Measurements from ENCODE around the gene ADCY10. TPM values are rescaled to one million over a fixed set of nuclear protein-coding genes. Genes with fewer than 3 reads are reported as not detected.
"Not testable (repeated sequence)": the region's sequence is repeated elsewhere in the genome, so short reads cannot be mapped to it uniquely, and the experiment has no call there.

ADCY10 gene
- total RNA-seq, 1 experiment from 2014 or later, result 0.46 TPM

DNA sequence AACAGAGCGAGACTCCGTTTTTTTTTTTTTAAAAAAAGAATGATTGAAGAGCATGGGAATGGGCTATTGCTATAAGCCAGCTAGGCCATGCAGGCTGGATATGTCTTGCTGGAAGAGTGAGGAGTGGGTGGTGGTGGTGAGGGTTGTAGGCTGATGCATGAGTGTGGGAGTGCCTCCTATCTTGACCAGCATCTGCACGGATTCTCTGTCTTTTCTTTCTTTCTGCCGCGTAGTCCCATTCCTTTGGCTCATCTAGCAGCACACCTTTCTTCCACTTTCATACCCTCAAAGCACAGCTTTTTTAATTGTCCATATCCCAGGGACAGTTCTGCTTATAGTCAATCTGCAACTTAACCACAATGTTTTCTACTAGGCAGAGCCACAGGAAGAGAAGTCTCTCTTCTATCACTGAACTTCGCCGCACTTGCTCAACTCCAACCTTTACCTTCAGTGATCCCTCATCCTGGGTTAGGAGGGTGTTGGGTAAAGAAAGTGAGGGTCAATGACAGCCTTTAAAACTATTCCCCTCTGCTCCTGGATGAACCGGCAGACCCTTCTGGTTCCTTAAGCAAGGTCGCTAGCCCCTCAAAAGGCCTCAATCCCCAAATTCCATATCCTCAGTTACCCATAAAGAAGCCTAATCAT lies 15.2 kb downstream of the ADCY10 start:
- ChIA-PET CTCF (no interaction called here), POLR2A (ENCODE audit: unreplicated experiment) (no interaction called here)
- Histone ChIP-seq H3K36me3 (ENCODE audit: low read depth) (no peaks in the 10 kb centered on the region), H4K20me1 (ENCODE audit: insufficient read depth) (no peaks in the 10 kb centered on the region), H3K27ac (no peak overlapping the region), H3K79me2 (ENCODE audit: low read depth) (no peaks in the 10 kb centered on the region), H3K27me3 (ENCODE audit: insufficient read depth, low read depth) (no peaks in the 10 kb centered on the region), H3K9me2 (ENCODE audit: insufficient read depth) (no peaks in the 10 kb centered on the region), H3K4me2 (no peak overlapping the region), H2AFZ (no peak overlapping the region), H3K4me3 (no peak overlapping the region), H3F3A (ENCODE audit: insufficient read depth, low read depth) (no peaks in the 10 kb centered on the region), H3K9me3 (ENCODE audit: insufficient read depth, low read depth) (no peaks in the 10 kb centered on the region), H3K4me1 (replicated peaks; ENCODE audit: insufficient read depth) (no peaks in the 10 kb centered on the region)
- no peak for DNase-seq
- no peak for TF ChIP-seq EZH2 (IDR thresholded peaks at IDR 0.05; ENCODE audit: low read depth)
- TF ChIP-seq, protein P1, sequence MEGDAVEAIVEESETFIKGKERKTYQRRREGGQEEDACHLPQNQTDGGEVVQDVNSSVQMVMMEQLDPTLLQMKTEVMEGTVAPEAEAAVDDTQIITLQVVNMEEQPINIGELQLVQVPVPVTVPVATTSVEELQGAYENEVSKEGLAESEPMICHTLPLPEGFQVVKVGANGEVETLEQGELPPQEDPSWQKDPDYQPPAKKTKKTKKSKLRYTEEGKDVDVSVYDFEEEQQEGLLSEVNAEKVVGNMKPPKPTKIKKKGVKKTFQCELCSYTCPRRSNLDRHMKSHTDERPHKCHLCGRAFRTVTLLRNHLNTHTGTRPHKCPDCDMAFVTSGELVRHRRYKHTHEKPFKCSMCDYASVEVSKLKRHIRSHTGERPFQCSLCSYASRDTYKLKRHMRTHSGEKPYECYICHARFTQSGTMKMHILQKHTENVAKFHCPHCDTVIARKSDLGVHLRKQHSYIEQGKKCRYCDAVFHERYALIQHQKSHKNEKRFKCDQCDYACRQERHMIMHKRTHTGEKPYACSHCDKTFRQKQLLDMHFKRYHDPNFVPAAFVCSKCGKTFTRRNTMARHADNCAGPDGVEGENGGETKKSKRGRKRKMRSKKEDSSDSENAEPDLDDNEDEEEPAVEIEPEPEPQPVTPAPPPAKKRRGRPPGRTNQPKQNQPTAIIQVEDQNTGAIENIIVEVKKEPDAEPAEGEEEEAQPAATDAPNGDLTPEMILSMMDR (conservative IDR thresholded peaks at IDR 0.05), result no peak
- intact Hi-C loops (cut with micrococcal nuclease; ENCODE audit: unreplicated experiment), result no loop called here
- no TSS peak for BruUV-seq (replicated peaks)

DNA sequence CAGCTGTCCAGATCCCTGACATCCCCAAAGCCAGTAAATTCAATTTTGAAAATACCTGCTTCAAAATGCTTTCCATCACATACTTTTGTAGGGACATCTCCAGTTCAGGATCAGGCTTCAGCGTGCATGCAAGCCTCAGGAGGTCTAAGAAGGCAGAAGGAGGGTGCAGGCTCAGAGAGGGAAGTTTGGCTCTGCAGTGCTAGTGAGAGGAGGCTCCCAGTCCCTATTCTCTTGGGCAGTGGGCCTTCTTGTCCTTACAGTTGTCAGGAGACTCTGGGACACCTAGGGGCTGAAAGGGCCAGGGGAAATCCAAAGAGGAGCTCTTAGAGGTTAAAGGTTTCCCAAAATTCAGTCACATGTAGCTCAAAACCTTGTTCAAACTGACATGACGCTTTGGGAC lies 20.1 kb downstream of the ADCY10 start:
- Histone ChIP-seq H3K4me3 (no peak overlapping the region), H3K4me2 (no peak overlapping the region), H3K4me1 (replicated peaks; ENCODE audit: insufficient read depth) (no peaks in the 10 kb centered on the region), H3K27me3 (ENCODE audit: insufficient read depth, low read depth) (no peaks in the 10 kb centered on the region), H2AFZ (no peak overlapping the region; the same call in 1 of the 2 replicates), H4K20me1 (ENCODE audit: insufficient read depth) (no peaks in the 10 kb centered on the region), H3K27ac (no peak overlapping the region), H3K9me3 (ENCODE audit: insufficient read depth, low read depth) (no peaks in the 10 kb centered on the region), H3K9me2 (ENCODE audit: insufficient read depth) (no peaks in the 10 kb centered on the region), H3K79me2 (ENCODE audit: low read depth) (no peaks in the 10 kb centered on the region), H3F3A (ENCODE audit: insufficient read depth, low read depth) (no peaks in the 10 kb centered on the region), H3K36me3 (ENCODE audit: low read depth) (no peaks in the 10 kb centered on the region)
- TF ChIP-seq, protein P1 (conservative IDR thresholded peaks at IDR 0.05), result no peak
- no peak for TF ChIP-seq EZH2 (IDR thresholded peaks at IDR 0.05; ENCODE audit: low read depth)
- ChIA-PET CTCF (no interaction called here), POLR2A (ENCODE audit: unreplicated experiment) (no interaction called here)
- intact Hi-C loops (cut with micrococcal nuclease; ENCODE audit: unreplicated experiment), result no loop called here
- no TSS peak for BruUV-seq (replicated peaks)
- no peak for DNase-seq

DNA sequence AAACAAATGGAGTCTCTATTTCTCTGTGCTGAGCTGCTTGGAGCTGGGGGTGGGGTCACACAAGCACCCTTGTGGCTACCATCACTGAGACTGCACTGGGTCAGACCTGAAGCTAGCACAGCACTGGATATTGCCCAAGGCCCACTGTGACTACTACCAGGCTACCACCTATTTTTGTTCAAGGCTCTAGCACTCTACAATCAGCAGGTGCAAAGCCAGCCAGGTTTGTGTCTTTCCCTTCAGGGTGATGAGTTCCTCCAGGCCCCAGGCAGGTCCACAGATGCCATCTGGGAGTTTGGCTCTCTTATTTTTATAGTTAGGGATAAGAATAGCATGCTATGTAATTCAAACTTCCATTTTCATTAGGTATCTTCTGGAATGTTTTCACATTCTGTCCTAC lies 23.5 kb downstream of the ADCY10 start:
- no peak for DNase-seq
- Histone ChIP-seq H3K9me2 (ENCODE audit: insufficient read depth) (no peaks in the 10 kb centered on the region), H3K36me3 (ENCODE audit: low read depth) (no peaks in the 10 kb centered on the region), H3F3A (ENCODE audit: insufficient read depth, low read depth) (no peaks in the 10 kb centered on the region), H3K4me2 (no peak overlapping the region), H3K4me1 (replicated peaks; ENCODE audit: insufficient read depth) (no peaks in the 10 kb centered on the region), H3K4me3 (no peak overlapping the region), H2AFZ (no peak overlapping the region), H4K20me1 (ENCODE audit: insufficient read depth) (no peaks in the 10 kb centered on the region), H3K9me3 (ENCODE audit: insufficient read depth, low read depth) (no peaks in the 10 kb centered on the region), H3K27ac (no peak overlapping the region), H3K27me3 (ENCODE audit: insufficient read depth, low read depth) (no peaks in the 10 kb centered on the region), H3K79me2 (ENCODE audit: low read depth) (no peaks in the 10 kb centered on the region)
- TF ChIP-seq, protein P1 (conservative IDR thresholded peaks at IDR 0.05), result no peak
- TF ChIP-seq EZH2 (IDR thresholded peaks at IDR 0.05; ENCODE audit: low read depth), result no peak
- ChIA-PET POLR2A (ENCODE audit: unreplicated experiment) (no interaction called here), CTCF (no interaction called here)
- intact Hi-C loops (cut with micrococcal nuclease; ENCODE audit: unreplicated experiment), result no loop called here
- BruUV-seq (replicated peaks), result no TSS peak

DNA sequence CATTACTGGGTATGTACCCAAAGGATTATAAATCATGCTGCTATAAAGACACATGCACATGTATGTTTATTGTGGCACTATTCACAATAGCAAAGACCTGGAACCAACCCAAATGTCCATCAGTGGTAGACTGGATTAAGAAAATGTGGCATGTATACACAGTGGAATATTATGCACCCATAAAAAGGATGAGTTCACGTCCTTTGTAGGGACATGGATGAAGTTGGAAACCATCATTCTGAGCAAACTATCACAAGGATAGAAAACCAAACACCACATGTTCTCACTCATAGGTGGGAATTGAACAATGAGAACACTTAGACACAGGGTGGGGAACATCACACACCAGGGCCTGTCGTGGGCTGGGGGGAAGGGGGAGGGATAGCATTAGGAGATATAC lies 26.7 kb downstream of the ADCY10 start:
- DNase-seq; H3K4me3 ChIP-seq; H3F3A ChIP-seq (ENCODE audit: insufficient read depth, low read depth); H3K4me2 ChIP-seq; H3K4me1 ChIP-seq (replicated peaks; ENCODE audit: insufficient read depth); H3K9me3 ChIP-seq (ENCODE audit: insufficient read depth, low read depth); POLR2A ChIA-PET (ENCODE audit: unreplicated experiment); CTCF ChIA-PET; H3K36me3 ChIP-seq (ENCODE audit: low read depth); intact Hi-C loops (cut with micrococcal nuclease; ENCODE audit: unreplicated experiment); H3K27ac ChIP-seq; H3K79me2 ChIP-seq (ENCODE audit: low read depth); H3K27me3 ChIP-seq (ENCODE audit: insufficient read depth, low read depth); H4K20me1 ChIP-seq (ENCODE audit: insufficient read depth); H2AFZ ChIP-seq; H3K9me2 ChIP-seq (ENCODE audit: insufficient read depth); BruUV-seq (replicated peaks): not testable (repeated sequence)
